Endothelial cell of umbilical vein (primary cell): ENCODE results near the gene PPP2R2C. TPM values are rescaled to one million over a fixed set of nuclear protein-coding genes. Genes with fewer than 3 reads are reported as not detected.

Source experiments
- BruUV-seq: library from RNA; stranded (reverse); fragments of 400-500 nt; replicated peaks from 2 replicates; lab custom pipeline; 2021; lab: Mats Ljungman, UMichigan
- CTCF ChIA-PET: fragments of 300-600, 350-600 bp; sonication (Branson Sonifier 250); formaldehyde crosslinking; loops from one replicate; lab custom pipeline; 2021; ENCODE audit warnings: antibody characterized with exemption, inconsistent platforms; lab: Charles Lee
- POLR2A ChIA-PET: fragments of 300-600, 350-600 bp; sonication (Branson Sonifier 250); formaldehyde crosslinking; loops from one replicate; lab custom pipeline; 2021; ENCODE audit warnings: antibody characterized with exemption, inconsistent platforms; lab: Charles Lee
- DNase-seq: peaks from one replicate; pipeline ENCODE4 v3.0.0-alpha.2; 2011; ENCODE audit warnings: low read depth, low spot score
- FAIRE-seq: peaks from 2 replicates; lab custom pipeline; 2011; peaks lifted over from hg19 to GRCh38; lab: Jason Lieb, UNC
- H2AFZ ChIP-seq: 2 replicates; pipeline ENCODE4 v1.6.0; 2012; ENCODE audit warnings: low read depth, low read length, control low read depth, inconsistent platforms
- H3K27ac ChIP-seq: 2 replicates; pipeline ENCODE4 v1.5.1; 2011; ENCODE audit warnings: low read depth, mild to moderate bottlenecking, control low read depth, low read length, moderate library complexity; ENCODE audit not compliant: insufficient read depth
- H3K27me3 ChIP-seq, 2 experiments: 2 replicates each; pipeline versions ENCODE4 v1.6.0 to v1.6.1; 2011; ENCODE audit warnings: low read length in 2 of 2, mixed read lengths in 1 of 2; ENCODE audit not compliant: control insufficient read depth in 2 of 2, insufficient read depth in 2 of 2
- H3K36me3 ChIP-seq, 2 experiments: 2 replicates in 1 of 2; 3 replicates in 1 of 2; pipeline ENCODE4 v1.5.1; 2011; ENCODE audit warnings: low read length in 2 of 2, mild to moderate bottlenecking in 1 of 2, moderate library complexity in 1 of 2; ENCODE audit not compliant: control insufficient read depth in 2 of 2, insufficient read depth in 2 of 2; ENCODE audit errors: extremely low read depth in 1 of 2
- H3K4me1 ChIP-seq: 3 replicates; pipeline ENCODE4 v1.5.1; 2011; ENCODE audit warnings: mild to moderate bottlenecking, low read length; ENCODE audit not compliant: control insufficient read depth, insufficient read depth; ENCODE audit errors: extremely low read depth
- H3K4me2 ChIP-seq: 2 replicates; pipeline ENCODE4 v1.6.1; 2011; ENCODE audit warnings: low read length, control low read depth, mixed read lengths; ENCODE audit not compliant: insufficient read depth
- H3K4me3 ChIP-seq, 3 experiments: fragments of 200-600 bp in 1 of 3; sonication (generic), shearing (Covaris generic) in 1 of 3; replicated peaks in 1 of 3; 2 replicates each; pipeline ENCODE4 v1.5.1; 2011 to 2016; ENCODE audit warnings: control low read depth in 3 of 3, low read length in 3 of 3, mild to moderate bottlenecking in 2 of 3, inconsistent platforms in 1 of 3, low read depth in 1 of 3, moderate library complexity in 1 of 3; ENCODE audit not compliant: insufficient read depth in 1 of 3
- H3K79me2 ChIP-seq: 2 replicates; pipeline ENCODE4 v1.6.0; 2012; ENCODE audit warnings: low read length, inconsistent platforms; ENCODE audit not compliant: control insufficient read depth, insufficient read depth
- H3K9ac ChIP-seq: replicated peaks from 2 replicates; pipeline ENCODE3; 2011; ENCODE audit warnings: low read length, control low read depth; ENCODE audit not compliant: insufficient read depth; ENCODE audit errors: extremely low read depth
- H3K9me1 ChIP-seq: replicated peaks from 3 replicates; pipeline ENCODE4 v1.6.0; 2011; ENCODE audit warnings: mild to moderate bottlenecking, low read length; ENCODE audit not compliant: control insufficient read depth, insufficient read depth; ENCODE audit errors: extremely low read depth
- H3K9me3 ChIP-seq: replicated peaks from 2 replicates; pipeline ENCODE4 v1.5.1; 2012; ENCODE audit warnings: low read length, inconsistent platforms; ENCODE audit not compliant: control insufficient read depth, insufficient read depth
- H4K20me1 ChIP-seq: replicated peaks from 2 replicates; pipeline ENCODE3; 2011; ENCODE audit warnings: mild to moderate bottlenecking, low read length; ENCODE audit not compliant: control insufficient read depth, insufficient read depth; ENCODE audit errors: extremely low read depth
- CTCF ChIP-seq, 2 donors: IDR thresholded peaks; 1 replicate in 1 of 2; 2 replicates in 1 of 2; pipeline ENCODE4 v1.5.1; 2011; ENCODE audit warnings: low read length in 2 of 2, mild to moderate bottlenecking in 2 of 2, moderate library complexity in 2 of 2, control low read depth in 1 of 2, inconsistent platforms in 1 of 2, low read depth in 1 of 2; ENCODE audit not compliant: insufficient read depth in 1 of 2; ENCODE audit errors: extremely low read depth in 1 of 2
- EZH2 ChIP-seq: IDR thresholded peaks from 2 replicates; pipeline ENCODE4 v1.6.1; 2012; ENCODE audit warnings: borderline replicate concordance, low read depth, mild to moderate bottlenecking, moderate library complexity, low read length, inconsistent platforms; ENCODE audit not compliant: severe bottlenecking
- FOS ChIP-seq: IDR thresholded peaks from 2 replicates; pipeline ENCODE4 v1.6.1; 2011; ENCODE audit warnings: mild to moderate bottlenecking, low read length, moderate library complexity, borderline replicate concordance; ENCODE audit not compliant: insufficient read depth
- GATA2 ChIP-seq: IDR thresholded peaks from 2 replicates; pipeline ENCODE4 v1.7.0; 2011; ENCODE audit warnings: low read depth, mild to moderate bottlenecking, moderate library complexity, mixed read lengths, low read length; ENCODE audit not compliant: insufficient read length, insufficient read depth
- JUN ChIP-seq: IDR thresholded peaks from 2 replicates; pipeline ENCODE4 v1.6.1; 2011; ENCODE audit warnings: borderline replicate concordance, low read depth; ENCODE audit not compliant: insufficient read length, insufficient read depth
- MYC ChIP-seq: IDR thresholded peaks from one replicate; pipeline ENCODE4 v1.6.1; 2011; ENCODE audit warnings: mild to moderate bottlenecking, low read depth, low read length
- POLR2A ChIP-seq: IDR thresholded peaks from 2 replicates; pipeline ENCODE4 v1.6.1; 2012; ENCODE audit warnings: low read depth, mild to moderate bottlenecking, control low read depth, low read length
- POLR2AphosphoS5 ChIP-seq: IDR thresholded peaks from 2 replicates; pipeline ENCODE4 v1.6.1; 2012; ENCODE audit warnings: low read depth, mild to moderate bottlenecking, control low read depth, low read length, moderate library complexity; ENCODE audit not compliant: insufficient read depth
- dilution Hi-C: fragments of 300-500 bp; cut with MboI; formaldehyde crosslinking; loops from one replicate; pipeline ENCODE4 v1.15.0; 2019; ENCODE audit warnings: low sequenced_read_pairs; ENCODE audit not compliant: extremely low pct_ligation_motif_present
- intact Hi-C: fragments of 100-400 bp; cut with micrococcal nuclease; formaldehyde crosslinking; loops from one replicate; pipeline ENCODE4 v1.10.0; 2022
- polyA plus RNA-seq, 4 experiments: library from polyadenylated mRNA; depleted of rRNA in 3 of 4; stranded (reverse) in 3 of 4; unstranded in 1 of 4; fragments of >200 nt; gene quantifications; 2 replicates each; pipeline versions ENCODE4 v1.2.1 to v1.2.3, GENCODE V29; 2011 to 2012; ENCODE audit warnings: missing spikeins in 1 of 4
- total RNA-seq: library from RNA; stranded (reverse); gene quantifications from 2 replicates; pipeline ENCODE4 v1.2.3, GENCODE V29; 2021
- TF ChIP-seq, protein P1 (sequence below): IDR thresholded peaks from 2 replicates; pipeline ENCODE4 v1.6.1; 2011; ENCODE audit not compliant: insufficient read depth, insufficient read length

Gene PPP2R2C
- total and polyA plus RNA-seq, 2 donors (not counting 3 experiments of a cell fraction or from before 2014, with no cell fraction given): 0.03 to 0.09 TPM

- TF ChIP-seq EZH2 (no peak), GATA2 (no peak), JUN (no peak), POLR2A (no peak), POLR2AphosphoS5 (no peak), FOS (no peak), CTCF (IDR thresholded peaks at IDR 0.05; ENCODE audit: extremely low read depth in 1 of 2, insufficient read depth in 1 of 2, low read depth in 1 of 2, low read length in 2 of 2) (no peak), MYC (no peak)
- TF ChIP-seq, protein P1, sequence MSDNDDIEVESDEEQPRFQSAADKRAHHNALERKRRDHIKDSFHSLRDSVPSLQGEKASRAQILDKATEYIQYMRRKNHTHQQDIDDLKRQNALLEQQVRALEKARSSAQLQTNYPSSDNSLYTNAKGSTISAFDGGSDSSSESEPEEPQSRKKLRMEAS: no peak
- ChIA-PET POLR2A (no interaction called here), CTCF (interaction anchor here (0.9 to 1.5 kb wide), 2 partner anchors 21 to 55 kb away, joined by 5 to 6 read pairs; no protein-coding TSS in a partner anchor)
- peaks cover 2 to 29% of the 10 kb centered on the region in 2 experiments for H3K36me3 ChIP-seq
- H3K4me2 ChIP-seq: no peak overlapping the region
- H3K9ac ChIP-seq: no peak overlapping the region
- H3K27me3 ChIP-seq: peaks cover 16 to 25% of the 10 kb centered on the region in 2 experiments
- no peaks in the 10 kb centered on the region for H3K79me2 ChIP-seq
- H3K4me3 ChIP-seq: no peak overlapping the region
- H3K27ac ChIP-seq: no peak overlapping the region
- no peaks in the 10 kb centered on the region for H3K9me1 ChIP-seq
- H4K20me1 ChIP-seq: no peaks in the 10 kb centered on the region
- DNase-seq (no peak), FAIRE-seq (no peak)
- BruUV-seq: no TSS peak
- no peaks in the 10 kb centered on the region for H3K4me1 ChIP-seq
- H3K9me3 ChIP-seq: no peaks in the 10 kb centered on the region
- intact Hi-C loops: no loop called here
- dilution Hi-C loops: no loop called here
- no peak overlapping the region for H2AFZ ChIP-seq
Measured at GRCh38 chr4:6306299-6306698, 166.1 kb downstream of the PPP2R2C start.
